Stimulated activated CD4-positive, alpha-beta T cell treated with anti-CD3 and anti-CD28 coated beads, Interleukin-15, amount 100 ng/mL, for 1 hour (primary cell): ENCODE results near the gene PDE4C.

Source experiments
- DNase-seq, 2 donors: peaks; one replicate each; pipeline ENCODE4 v3.0.0-alpha.2; 2020; ENCODE audit warnings: low read depth in 1 of 2, low spot score in 1 of 2

Gene PDE4C

DNA sequence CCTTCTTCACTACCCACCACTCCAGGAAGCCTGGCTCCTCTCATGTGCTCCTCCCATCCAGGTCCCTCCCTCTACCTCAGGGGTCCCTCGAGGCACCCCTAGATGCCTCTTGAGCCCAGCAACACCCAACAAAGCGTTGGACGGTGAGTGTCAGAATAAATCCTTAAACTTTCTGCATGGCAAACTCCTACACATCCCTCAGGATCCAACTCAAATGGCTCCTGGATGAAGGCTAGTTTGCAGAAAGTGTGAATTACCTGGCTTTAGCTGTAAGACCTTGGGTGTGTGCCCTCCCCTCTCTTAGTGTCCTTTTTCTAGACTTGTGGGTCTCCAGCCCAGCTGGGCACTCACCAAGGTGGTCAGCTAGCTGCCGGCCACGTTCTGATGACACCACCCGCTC is 27.9 kb downstream of the PDE4C start:
- DNase-seq = no peak

DNA sequence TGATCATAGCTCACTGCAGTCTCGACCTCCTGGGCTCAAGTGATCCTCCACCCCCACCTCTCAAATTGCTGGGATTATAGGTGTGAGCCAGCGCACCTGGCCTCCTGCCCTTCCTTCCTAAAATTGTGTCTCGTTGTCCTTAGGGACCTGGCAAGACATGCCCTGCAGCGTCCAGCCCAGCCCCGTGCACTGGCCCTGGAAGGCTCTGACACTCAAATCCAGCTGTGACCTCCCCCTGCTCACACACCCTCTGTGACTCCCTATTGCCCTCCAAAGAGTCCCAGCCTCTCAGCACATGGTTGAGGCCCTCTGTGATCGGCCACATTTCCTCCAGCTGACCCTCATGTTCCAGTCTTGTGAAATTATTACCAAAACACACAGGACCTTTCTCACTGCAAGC is 28.3 kb downstream of the PDE4C start:
- DNase-seq = no peak

DNA sequence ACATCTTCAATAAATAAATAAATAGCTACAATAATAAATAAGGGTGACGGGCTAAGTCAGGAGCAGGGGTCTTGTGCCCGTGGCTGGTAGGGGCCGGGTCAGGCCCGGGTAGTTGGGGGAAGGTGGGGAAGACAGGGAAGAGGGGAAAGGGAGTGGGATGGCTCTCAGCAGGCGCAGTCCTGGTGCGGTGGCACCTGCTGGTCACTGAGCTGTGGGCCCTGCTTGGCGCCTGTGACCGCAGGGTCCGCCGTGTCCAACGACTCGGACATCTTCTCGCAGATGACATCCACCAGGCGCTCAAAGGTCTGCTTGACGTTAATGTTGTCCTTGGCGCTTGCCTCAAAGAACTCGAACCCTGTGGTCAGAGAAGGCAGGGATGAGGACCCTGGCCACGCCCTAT is 28.9 kb downstream of the PDE4C start:
- no peak for DNase-seq

DNA sequence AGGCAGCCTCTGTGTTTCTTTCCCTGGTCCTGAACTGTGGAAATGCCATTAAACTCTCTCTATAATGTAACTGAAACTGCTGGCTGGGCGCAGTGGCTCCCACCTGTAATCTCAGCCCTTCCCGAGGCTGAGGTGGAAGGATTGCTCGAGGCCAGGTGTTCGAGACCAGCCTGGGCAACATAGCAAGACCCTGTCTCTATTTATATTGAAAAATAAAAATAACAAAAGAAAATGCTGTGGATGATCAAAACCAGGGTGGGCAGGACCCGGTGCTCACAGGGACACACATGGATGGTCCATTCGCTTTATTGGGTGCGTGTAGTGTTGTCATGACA is 29.8 kb downstream of the PDE4C start:
- no peak for DNase-seq

DNA sequence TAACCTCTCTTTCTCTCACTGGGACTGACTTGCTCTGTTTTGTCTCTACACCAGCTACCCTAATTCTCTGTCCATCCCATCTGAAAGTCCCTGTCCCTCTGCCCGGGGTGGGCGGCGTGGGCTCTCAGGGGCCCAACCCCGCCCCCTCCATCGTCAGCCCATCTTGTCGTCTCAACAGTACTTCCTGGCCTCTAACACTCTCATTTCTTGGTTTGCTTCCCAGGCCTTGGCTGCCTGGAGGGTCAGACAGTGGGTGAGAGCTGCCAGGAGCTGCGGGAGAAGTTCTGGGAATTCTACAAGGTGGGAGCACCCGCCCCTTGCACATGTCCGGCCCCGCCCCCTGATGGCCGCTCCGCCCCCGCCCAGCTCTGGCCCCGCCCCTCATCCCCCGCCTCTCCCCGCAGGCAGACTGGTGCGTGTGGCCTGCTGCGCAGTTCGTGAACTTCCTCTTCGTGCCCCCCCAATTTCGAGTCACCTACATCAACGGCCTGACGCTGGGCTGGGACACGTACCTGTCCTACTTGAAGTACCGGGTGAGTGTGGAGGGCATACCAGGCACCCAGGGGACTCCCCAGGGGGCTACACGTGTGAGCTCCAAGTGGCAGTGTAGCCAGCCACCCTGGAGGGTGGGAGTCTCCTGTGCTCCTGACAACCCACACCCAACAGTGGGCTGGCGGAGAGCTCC is 31.5 kb downstream of the PDE4C start:
- DNase-seq = no peak

DNA sequence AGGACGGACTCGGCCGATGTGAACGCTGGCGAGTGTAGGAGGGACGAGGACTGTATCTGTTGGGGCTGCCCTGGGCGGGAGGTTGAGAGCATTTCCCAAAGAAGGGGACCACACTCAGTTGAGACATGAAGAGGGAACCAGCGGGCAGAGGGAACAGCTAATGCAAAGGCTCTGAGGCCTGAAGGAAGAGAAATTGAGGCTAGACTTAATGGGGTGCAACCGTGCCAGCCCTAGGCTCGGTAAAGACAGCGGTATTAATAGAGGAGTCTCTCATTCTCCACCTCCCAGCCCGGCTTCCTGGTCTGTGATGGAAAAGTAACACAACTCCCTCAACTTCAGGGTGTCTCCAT is 32.1 kb downstream of the PDE4C start:
- no peak for DNase-seq

DNA sequence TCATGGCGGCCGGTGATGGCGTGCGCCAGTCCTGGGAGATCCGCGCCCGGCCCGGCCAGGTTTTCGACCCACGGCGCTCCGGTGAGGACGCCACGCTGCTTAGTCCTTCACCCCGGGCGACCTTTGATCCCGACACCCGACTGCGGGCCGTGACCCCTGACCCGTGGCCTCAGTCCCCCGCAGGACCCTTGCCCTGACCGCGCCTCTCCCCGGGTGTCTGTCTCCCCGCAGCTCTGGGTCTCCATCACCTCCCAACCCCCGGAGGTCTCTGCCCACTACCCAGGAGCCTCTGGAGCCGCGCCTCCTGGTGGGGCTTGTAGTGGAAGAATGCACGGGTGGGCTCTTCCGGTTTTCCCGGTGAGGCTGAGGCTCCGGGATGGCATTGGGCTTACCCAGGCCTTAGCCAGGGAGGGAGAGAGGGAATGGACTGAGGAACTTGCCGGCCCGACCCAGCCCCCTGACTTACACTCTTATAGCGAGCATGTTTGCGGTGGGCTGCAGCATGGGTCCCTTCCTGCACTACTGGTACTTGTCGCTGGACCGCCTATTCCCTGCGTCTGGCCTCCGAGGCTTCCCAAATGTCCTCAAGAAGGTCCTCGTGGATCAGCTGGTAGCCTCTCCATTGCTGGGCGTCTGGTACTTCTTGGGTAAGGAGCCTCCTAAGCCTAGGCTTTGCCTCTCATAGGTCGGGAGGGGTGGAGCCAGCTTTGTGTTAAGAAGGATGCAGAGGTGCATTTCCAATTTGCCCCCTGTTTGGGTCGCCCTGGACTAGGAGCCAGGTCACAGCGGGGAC is 32.7 kb downstream of the PDE4C start:
- no peak for DNase-seq

DNA sequence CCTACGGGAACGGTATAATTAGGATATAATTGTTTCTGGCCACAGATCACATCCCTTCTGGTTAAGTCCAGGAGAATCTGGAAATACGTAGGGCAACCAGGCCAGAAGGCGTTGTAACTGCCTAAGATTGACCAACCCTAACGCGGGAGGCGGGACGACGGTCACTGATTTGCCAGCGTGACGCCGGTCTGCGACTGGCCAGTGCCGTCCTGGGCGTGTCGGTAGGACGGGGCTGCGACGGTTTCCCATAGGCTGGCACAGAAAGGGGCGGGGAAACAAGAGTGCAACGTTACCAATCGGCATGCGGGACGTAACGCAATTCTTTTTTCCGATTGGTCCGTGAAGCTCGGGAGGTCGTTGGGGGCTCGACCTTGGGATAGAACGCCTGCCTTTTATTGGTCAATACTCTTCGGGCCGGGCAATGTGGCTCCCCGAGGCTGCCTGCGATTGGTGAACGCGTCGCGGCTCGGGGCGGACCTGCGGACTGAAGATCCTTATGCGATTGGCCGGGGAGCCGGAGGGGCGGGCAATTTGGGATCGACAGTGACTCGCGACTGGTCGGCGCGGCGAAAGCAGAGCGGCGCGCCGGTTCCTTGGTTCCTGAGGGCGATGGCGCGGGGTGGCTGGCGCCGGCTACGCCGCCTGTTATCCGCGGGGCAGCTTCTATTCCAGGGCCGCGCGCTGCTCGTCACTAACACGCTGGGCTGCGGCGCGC is 33.4 kb downstream of the PDE4C start, which contains the start of gene MPV17L2:
TSS of gene MPV17L2 (plus strand) at position 546 of the 715 bp plus-strand sequence. CDS start at position 610, 64 bp downstream.
- peak; percentile 95 to 96 for DNase-seq

DNA sequence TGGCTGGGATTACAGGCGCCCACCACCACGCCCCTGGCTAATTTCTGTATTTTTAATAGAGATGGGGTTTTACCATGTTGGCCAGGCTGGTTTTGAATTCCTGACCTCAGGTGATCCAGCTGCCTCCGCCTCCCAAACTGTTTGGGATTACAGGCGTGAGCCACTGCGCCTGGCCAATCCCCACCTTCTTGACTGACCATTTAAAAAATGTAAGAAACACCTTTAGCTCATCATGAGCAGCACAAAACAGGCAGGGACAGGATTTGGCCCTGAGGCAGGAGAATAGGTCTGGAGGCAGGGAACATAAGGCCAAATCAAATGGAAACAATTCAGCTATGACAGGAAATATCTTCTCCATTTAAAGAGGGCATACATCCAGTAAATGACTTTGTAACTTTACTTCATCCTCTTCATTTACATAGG is 34.6 kb downstream of the PDE4C start:
- DNase-seq = no peak

DNA sequence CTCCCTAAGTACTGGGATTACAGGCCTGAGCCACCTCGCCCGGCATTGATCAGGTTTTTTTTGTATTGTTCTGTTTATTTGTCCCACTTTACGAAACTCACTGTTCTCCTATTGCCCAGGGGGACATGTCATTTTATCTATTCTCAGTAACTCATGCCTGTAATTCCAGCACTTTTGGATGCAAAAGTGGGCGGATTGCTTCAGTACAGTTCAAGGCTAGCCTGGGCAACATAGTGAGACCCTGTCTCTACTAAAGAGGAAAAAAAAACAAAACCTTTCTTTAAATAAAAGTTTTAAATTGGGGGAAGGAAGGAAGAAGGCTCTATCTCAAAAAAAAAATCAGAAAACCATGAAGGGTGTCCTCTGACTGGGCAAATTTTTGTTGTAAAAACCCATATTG is 36.0 kb downstream of the PDE4C start:
- DNase-seq = no peak

DNA sequence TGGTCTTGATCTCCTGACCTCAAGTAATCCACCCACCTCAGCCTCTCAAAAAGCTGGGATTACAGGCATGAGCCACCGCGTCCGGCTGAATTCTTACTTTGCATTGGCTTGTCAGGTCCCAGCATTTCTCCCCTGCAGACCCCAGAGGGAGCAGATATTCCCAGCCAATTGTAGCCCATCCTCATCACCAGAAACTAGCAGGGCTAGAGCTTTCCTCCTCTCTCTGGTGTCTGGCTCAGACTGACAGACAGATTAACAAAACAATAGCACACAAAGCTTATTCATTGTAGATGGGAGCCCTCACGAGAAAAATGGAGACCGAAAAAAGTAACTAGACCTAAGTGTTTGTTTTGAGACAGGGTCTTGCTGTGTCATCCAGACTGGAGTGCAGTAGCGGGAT is 40.7 kb downstream of the PDE4C start:
- DNase-seq = no peak

DNA sequence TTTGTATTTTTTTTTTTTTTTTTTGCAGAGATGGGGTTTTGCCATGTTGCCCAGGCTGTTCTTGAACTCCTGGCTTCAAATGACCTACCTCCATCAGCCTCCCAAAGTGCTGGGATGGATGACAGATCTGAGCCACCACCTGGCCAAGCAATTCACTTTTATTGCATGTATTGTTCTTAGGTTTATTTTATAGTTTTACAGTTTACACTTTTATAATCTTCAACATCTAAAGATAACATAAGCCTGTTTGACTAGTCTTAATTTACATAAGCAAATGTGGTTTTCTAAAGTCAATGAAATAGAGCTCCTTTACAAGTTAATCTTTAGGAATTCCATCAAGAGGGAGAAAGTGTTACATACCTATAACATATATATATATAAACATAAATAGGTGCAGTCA is 42.7 kb downstream of the PDE4C start:
- no peak for DNase-seq

DNA sequence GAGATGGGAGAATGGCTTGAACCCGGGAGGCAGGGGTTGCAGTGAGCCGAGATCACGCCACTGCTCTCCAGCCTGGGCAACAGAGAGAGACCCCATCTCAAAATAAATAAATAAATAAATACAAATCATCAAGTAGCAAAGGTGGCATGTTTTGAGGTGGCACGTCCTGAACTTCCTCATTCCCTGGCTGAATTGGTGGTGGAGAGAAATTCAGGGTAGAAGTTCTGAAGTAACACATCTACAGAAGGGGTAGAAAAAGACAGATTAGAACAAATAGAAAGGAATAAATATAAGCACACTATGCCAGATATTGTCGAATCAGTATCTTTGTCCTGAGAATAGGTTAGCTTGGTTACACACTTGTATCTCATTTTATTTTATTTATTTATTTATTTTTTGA is 46.3 kb downstream of the PDE4C start:
- DNase-seq = no peak

DNA sequence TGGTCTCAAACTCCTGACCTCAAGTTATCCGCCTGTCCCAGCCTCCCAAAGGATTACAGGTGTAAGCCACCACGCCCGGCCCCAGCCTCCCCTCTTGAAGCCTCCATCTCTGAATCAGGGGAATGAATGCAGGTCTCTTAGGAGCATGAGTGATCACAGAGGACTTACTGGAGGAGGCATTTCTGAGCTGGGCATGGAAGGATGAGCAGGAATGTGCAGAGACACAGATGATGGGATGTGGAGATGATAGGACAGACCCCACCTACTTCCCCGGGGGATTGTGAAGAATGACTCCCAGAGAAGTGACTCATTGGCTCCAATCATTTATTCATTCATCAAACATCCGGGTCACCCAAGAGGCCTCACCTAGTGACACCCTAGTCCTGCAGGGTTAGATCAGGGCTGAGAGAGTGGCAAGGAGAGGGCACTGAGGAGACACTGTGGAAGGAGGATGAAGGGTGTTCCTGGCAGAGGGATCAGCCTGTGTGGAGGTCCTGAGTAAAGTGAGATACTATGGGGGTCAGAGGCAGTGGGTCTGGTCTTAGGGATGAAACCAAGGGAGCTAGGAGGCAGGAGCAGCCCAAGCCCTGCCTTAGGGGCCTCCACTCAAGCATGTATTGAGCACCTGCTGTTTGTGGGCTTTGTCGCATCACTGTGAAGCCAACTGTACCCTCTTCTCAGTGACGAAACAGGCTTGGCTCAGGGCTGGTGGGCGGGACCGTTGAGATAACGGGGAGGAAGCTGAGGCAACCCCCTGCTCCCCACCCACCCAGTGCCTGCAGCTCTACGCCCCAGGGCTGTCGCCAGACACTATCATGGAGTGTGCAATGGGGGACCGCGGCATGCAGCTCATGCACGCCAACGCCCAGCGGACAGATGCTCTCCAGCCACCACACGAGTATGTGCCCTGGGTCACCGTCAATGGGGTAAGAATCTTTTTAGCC is 49.6 kb downstream of the PDE4C start:
- no peak for DNase-seq

DNA sequence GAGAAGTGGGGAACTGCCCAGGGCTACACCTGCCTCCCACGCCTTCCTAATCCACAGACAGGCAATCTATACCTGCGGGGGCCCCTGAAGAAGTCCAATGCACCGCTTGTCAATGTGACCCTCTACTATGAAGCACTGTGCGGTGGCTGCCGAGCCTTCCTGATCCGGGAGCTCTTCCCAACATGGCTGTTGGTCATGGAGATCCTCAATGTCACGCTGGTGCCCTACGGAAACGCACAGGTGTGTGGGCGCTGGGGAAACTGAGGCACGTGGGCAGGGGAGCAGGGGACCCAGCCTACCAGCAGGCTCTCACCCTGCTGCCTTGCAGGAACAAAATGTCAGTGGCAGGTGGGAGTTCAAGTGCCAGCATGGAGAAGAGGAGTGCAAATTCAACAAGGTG is 51.3 kb downstream of the PDE4C start:
- DNase-seq = no peak
